K562 (cell line): Measurements from ENCODE around the gene KAT14. TPM values are rescaled to one million over a fixed set of nuclear protein-coding genes. Genes with fewer than 3 reads are reported as not detected.

ENCODE experiments used
- ARID1B ChIP-seq: fragments of 450-650 bp; IDR thresholded peaks from 2 replicates; pipeline ENCODE4 v1.6.1; 2016; ENCODE audit warnings: antibody characterized with exemption, mild to moderate bottlenecking, inconsistent platforms
- ATF4 ChIP-seq: fragments of 450-650 bp; formaldehyde crosslinking; IDR thresholded peaks from 2 replicates; pipeline ENCODE4 v1.4.0; 2022; ENCODE audit warnings: mild to moderate bottlenecking, moderate library complexity
- CEBPB ChIP-seq: fragments of 450-650 bp; IDR thresholded peaks from 2 replicates; pipeline ENCODE4 v1.6.1; 2016; ENCODE audit warnings: missing genetic modification characterization, missing compliant biosample characterization
- E2F1 ChIP-seq: sonication (generic); formaldehyde crosslinking; IDR thresholded peaks from 2 replicates; pipeline ENCODE4 v1.8.1; 2023; ENCODE audit warnings: mild to moderate bottlenecking, missing genetic modification reagents, moderate library complexity
- GTF3C2 ChIP-seq: IDR thresholded peaks from 3 replicates; pipeline ENCODE4 v1.6.1; 2011; ENCODE audit warnings: borderline replicate concordance, mild to moderate bottlenecking, moderate library complexity; ENCODE audit not compliant: insufficient read length; ENCODE audit errors: extremely low read depth
- HCFC1 ChIP-seq: IDR thresholded peaks from 2 replicates; pipeline ENCODE4 v1.6.1; 2012; ENCODE audit warnings: low read depth, low read length, improper control_type of control experiment
- HIVEP1 ChIP-seq: fragments of 250-450 bp; sonication (Bioruptor Pico); IDR thresholded peaks from 2 replicates; pipeline ENCODE4 v1.4.0; 2020; ENCODE audit warnings: mild to moderate bottlenecking
- MAFG ChIP-seq: fragments of 450-650 bp; conservative IDR thresholded peaks from 2 replicates; pipeline ENCODE4 v1.6.1; 2016; ENCODE audit warnings: missing genetic modification characterization, missing compliant biosample characterization
- MEF2A ChIP-seq: IDR thresholded peaks from 2 replicates; pipeline ENCODE4 v1.6.1; 2011; ENCODE audit warnings: low read depth, mild to moderate bottlenecking, low read length, moderate library complexity; ENCODE audit not compliant: control insufficient read depth
- RFX7 ChIP-seq: fragments of 250-450 bp; sonication (Bioruptor Pico); IDR thresholded peaks from 2 replicates; pipeline ENCODE4 v1.5.1; 2021; ENCODE audit warnings: mild to moderate bottlenecking
- SRSF3 ChIP-seq: fragments of 200-400 bp; formaldehyde crosslinking; IDR thresholded peaks from 2 replicates; pipeline ENCODE4 v1.6.1; 2016; ENCODE audit warnings: mild to moderate bottlenecking, low read length, moderate library complexity; ENCODE audit not compliant: insufficient read depth
- TAF1 ChIP-seq: IDR thresholded peaks from 2 replicates; pipeline ENCODE4 v1.6.1; 2011; ENCODE audit warnings: mild to moderate bottlenecking, low read length, moderate library complexity; ENCODE audit not compliant: insufficient read depth, control insufficient read depth, severe bottlenecking; ENCODE audit errors: extremely low read depth
- TSC22D4 ChIP-seq: fragments of 450-650 bp; IDR thresholded peaks from 2 replicates; pipeline ENCODE4 v1.6.1; 2016; ENCODE audit warnings: missing genetic modification characterization, missing biosample characterization, control low read depth
- ZNF431 ChIP-seq: sonication (generic); formaldehyde crosslinking; IDR thresholded peaks from 2 replicates; pipeline ENCODE4 v1.8.0; 2022; ENCODE audit warnings: mild to moderate bottlenecking, missing genetic modification reagents
- ZNF551 ChIP-seq: fragments of 250-450 bp; sonication (Bioruptor Pico); IDR thresholded peaks from 2 replicates; pipeline ENCODE4 v1.5.0; 2021; ENCODE audit warnings: mild to moderate bottlenecking, moderate library complexity
- polyA plus RNA-seq, 8 experiments: library from polyadenylated mRNA; depleted of rRNA in 4 of 8; stranded (reverse) in 5 of 8; unstranded in 3 of 8; fragments of >200 nt; fragmentation: Nextera tagmentation in 2 of 8; fragmentation: Illumina TruSeq in 1 of 8; extraction: Ambion mirVana in 2 of 8; extraction: Trizol in 1 of 8; gene quantifications; 2 replicates each; pipeline versions ENCODE4 v1.2.1 to v1.2.3, GENCODE V29; 2011 to 2014; ENCODE audit warnings: inconsistent platforms in 1 of 8, missing spikeins in 1 of 8
- total RNA-seq, 7 experiments: library from RNA; depleted of rRNA in 6 of 7; stranded (reverse); fragments of >200 nt in 6 of 7; fragmentation: Illumina TruSeq in 2 of 7; extraction: Trizol in 2 of 7; gene quantifications; 2 replicates each; pipeline versions ENCODE4 v1.2.1 to v1.2.3, GENCODE V29; 2011 to 2021; ENCODE audit warnings: low replicate concordance in 1 of 7
- TF ChIP-seq, protein P1 (sequence below): sonication (generic); formaldehyde crosslinking; IDR thresholded peaks from 2 replicates; pipeline ENCODE4 v1.8.1; 2023; ENCODE audit warnings: missing genetic modification reagents, mild to moderate bottlenecking, borderline replicate concordance

Gene KAT14
- total and polyA plus RNA-seq, 9 of the 15 experiments (the other 6 are each of a cell fraction or from before 2014, with no cell fraction given), result 1.7 to 7.2 (median 5.6) TPM

GRCh38 chr20:18176318-18176785 is 38.7 kb downstream of the KAT14 start (continued):
- no peak for TF ChIP-seq E2F1 (CRISPR knock-in tag)
- TF ChIP-seq TAF1, result no peak
- no peak for TF ChIP-seq ZNF551 (CRISPR knock-in tag)
- peak; percentile 64 for TF ChIP-seq CEBPB (tag)
- TF ChIP-seq HIVEP1 (CRISPR knock-in tag), result no peak
- TF ChIP-seq, protein P1, sequence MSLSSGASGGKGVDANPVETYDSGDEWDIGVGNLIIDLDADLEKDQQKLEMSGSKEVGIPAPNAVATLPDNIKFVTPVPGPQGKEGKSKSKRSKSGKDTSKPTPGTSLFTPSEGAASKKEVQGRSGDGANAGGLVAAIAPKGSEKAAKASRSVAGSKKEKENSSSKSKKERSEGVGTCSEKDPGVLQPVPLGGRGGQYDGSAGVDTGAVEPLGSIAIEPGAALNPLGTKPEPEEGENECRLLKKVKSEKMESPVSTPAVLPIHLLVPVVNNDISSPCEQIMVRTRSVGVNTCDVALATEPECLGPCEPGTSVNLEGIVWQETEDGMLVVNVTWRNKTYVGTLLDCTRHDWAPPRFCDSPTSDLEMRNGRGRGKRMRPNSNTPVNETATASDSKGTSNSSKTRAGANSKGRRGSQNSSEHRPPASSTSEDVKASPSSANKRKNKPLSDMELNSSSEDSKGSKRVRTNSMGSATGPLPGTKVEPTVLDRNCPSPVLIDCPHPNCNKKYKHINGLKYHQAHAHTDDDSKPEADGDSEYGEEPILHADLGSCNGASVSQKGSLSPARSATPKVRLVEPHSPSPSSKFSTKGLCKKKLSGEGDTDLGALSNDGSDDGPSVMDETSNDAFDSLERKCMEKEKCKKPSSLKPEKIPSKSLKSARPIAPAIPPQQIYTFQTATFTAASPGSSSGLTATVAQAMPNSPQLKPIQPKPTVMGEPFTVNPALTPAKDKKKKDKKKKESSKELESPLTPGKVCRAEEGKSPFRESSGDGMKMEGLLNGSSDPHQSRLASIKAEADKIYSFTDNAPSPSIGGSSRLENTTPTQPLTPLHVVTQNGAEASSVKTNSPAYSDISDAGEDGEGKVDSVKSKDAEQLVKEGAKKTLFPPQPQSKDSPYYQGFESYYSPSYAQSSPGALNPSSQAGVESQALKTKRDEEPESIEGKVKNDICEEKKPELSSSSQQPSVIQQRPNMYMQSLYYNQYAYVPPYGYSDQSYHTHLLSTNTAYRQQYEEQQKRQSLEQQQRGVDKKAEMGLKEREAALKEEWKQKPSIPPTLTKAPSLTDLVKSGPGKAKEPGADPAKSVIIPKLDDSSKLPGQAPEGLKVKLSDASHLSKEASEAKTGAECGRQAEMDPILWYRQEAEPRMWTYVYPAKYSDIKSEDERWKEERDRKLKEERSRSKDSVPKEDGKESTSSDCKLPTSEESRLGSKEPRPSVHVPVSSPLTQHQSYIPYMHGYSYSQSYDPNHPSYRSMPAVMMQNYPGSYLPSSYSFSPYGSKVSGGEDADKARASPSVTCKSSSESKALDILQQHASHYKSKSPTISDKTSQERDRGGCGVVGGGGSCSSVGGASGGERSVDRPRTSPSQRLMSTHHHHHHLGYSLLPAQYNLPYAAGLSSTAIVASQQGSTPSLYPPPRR (CRISPR knock-in tag), result no peak
- TF ChIP-seq ARID1B, result 0 out of 2 replicates have a peak, but pooled peaks have one; percentile 28
- TF ChIP-seq HCFC1, result no peak
- no peak for TF ChIP-seq MAFG (tag)
- TF ChIP-seq ZNF431 (CRISPR knock-in tag), result no peak
- no peak for TF ChIP-seq SRSF3
- peak; percentile 78 for TF ChIP-seq ATF4 (CRISPR knock-in tag)
- TF ChIP-seq TSC22D4, result no peak
- no peak for TF ChIP-seq MEF2A
- no peak for TF ChIP-seq RFX7 (CRISPR knock-in tag)
- TF ChIP-seq GTF3C2, result no peak
